ENCODE results near the gene DDX24. TPM values are rescaled to one million over a fixed set of nuclear protein-coding genes. Genes with fewer than 3 reads are reported as not detected.

DDX24 gene
- total RNA-seq, 1 donor from 2014 or later, result 65.8 TPM

DNA sequence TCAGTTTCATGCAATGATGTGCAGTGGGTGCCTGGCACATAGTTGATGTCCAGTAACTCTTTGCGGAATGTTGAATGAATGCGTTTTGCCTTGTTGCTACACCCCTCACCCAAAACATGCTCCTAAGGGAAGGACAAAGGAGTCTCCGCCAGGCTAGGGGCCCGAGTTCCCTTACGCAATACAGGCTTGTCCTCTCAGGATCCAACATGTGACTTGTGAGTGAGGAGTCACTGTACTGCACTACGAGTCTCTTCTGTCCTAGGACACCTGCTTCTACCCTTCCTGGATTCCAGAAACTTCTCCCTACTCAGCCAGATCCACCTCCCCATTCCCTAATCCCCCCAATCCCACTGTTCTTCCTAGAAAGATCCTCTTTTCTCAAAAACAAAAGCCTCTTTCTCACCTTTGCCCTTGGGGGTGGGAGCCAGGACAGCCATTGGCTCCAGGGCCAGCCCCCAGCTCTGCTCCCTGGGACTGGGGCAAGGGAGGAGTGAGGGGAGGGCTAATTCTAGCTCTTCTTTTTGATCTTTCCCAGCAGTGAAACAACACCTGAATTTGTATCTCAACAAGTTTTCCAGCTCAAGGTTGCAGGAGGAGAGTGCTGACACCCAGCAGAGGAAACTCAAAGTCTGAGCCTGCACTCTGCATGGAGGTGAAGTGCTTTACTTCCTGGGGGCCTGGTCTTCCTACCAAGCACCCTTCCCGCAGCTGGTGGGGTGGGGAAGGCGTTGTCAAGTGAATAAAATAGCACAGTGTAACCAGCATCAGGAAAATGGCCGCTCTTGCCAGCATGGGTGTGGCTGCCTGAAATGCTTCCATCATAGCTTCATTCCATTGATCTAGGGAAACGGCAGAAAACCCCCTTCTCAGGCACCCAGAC is 58.2 kb downstream of the DDX24 start:
- H3K27me3 ChIP-seq (ENCODE audit: control insufficient read depth, insufficient read depth, low read length), result peaks cover 1% of the 10 kb centered on the region
- H3K4me3 ChIP-seq (ENCODE audit: low read depth, low read length), result no peak overlapping the region
- H3K36me3 ChIP-seq (ENCODE audit: control insufficient read depth, insufficient read depth, low read length), result no peaks in the 10 kb centered on the region
- FAIRE-seq (no peak), DNase-seq (ENCODE audit: low read depth) (peak; percentile 20)
- TF ChIP-seq, protein P1, sequence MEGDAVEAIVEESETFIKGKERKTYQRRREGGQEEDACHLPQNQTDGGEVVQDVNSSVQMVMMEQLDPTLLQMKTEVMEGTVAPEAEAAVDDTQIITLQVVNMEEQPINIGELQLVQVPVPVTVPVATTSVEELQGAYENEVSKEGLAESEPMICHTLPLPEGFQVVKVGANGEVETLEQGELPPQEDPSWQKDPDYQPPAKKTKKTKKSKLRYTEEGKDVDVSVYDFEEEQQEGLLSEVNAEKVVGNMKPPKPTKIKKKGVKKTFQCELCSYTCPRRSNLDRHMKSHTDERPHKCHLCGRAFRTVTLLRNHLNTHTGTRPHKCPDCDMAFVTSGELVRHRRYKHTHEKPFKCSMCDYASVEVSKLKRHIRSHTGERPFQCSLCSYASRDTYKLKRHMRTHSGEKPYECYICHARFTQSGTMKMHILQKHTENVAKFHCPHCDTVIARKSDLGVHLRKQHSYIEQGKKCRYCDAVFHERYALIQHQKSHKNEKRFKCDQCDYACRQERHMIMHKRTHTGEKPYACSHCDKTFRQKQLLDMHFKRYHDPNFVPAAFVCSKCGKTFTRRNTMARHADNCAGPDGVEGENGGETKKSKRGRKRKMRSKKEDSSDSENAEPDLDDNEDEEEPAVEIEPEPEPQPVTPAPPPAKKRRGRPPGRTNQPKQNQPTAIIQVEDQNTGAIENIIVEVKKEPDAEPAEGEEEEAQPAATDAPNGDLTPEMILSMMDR (IDR thresholded peaks at IDR 0.05; ENCODE audit: insufficient read depth, low read length, severe bottlenecking), result no peak

DNA sequence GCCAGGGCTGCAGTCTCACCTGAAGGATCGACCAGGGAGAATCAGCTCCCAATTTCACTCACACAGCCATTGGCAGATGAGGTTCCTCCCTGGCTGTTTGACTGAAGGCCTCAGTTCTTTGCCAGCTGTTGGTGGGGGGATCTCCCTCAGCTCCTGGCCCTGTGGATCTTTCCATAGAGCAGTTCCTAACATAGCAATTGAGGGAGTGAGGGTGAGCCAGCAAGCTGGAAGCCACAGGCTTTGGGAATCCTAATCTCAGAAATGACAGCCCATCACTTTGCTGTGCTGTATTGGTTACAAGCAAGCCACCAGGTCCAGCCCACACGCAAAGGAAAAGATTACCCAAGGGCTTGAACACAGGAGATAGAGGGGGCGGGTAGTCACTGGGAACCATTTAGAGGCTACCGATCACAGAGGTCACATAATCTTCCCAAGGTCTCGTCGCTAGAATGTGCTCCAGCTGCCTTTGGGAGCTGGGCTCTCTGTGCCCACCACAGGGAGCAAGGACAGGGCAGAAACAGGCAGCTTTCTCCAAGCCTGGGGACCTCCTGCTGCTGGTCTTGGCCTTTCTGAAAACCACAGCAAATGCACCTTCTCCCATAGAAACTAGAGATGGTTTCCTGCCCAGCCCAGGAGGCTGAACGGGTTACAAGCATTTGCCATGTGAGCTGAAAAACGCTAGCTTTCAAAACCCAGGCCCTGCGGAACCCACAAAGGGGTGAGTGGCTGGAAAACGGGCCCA is 59.4 kb downstream of the DDX24 start:
- DNase-seq (ENCODE audit: low read depth) (no peak), FAIRE-seq (no peak)
- H3K36me3 ChIP-seq (ENCODE audit: control insufficient read depth, insufficient read depth, low read length), result no peaks in the 10 kb centered on the region
- H3K27me3 ChIP-seq (ENCODE audit: control insufficient read depth, insufficient read depth, low read length), result peaks cover 3% of the 10 kb centered on the region
- TF ChIP-seq, protein P1 (IDR thresholded peaks at IDR 0.05; ENCODE audit: insufficient read depth, low read length, severe bottlenecking), result no peak
- H3K4me3 ChIP-seq (ENCODE audit: low read depth, low read length), result no peak overlapping the region

GRCh38 chr14:94021001-94021400 is 60.0 kb downstream of the DDX24 start:
- H3K4me3 ChIP-seq (ENCODE audit: low read depth, low read length), result no peak overlapping the region
- H3K36me3 ChIP-seq (ENCODE audit: control insufficient read depth, insufficient read depth, low read length), result no peaks in the 10 kb centered on the region
- peaks cover 3% of the 10 kb centered on the region for H3K27me3 ChIP-seq (ENCODE audit: control insufficient read depth, insufficient read depth, low read length)
- FAIRE-seq (no peak), DNase-seq (ENCODE audit: low read depth) (peak; percentile 58)
- TF ChIP-seq, protein P1 (IDR thresholded peaks at IDR 0.05; ENCODE audit: insufficient read depth, low read length, severe bottlenecking), result no peak

DNA sequence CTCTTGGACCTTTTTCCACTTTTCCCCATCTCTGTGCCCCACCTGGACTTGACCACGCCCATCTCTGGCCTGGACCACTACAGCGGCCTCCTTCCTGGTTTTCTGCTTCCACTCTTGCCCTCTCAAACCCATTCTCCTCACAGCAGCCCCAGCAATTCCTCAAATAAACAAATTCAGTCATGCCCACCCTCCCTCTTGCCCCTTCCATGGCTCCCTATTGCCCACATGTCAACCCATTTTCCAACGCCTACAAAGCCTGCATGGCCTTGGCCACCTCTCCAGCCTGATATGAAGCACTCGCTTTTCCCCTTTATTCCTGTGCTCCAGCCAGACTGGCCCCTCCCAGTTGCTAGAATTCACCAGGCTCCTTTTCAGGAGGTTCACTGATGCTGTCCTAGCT is 60.7 kb downstream of the DDX24 start:
- Histone ChIP-seq H3K4me3 (ENCODE audit: low read depth, low read length) (no peak overlapping the region), H3K27me3 (ENCODE audit: control insufficient read depth, insufficient read depth, low read length) (peaks cover 3% of the 10 kb centered on the region), H3K36me3 (ENCODE audit: control insufficient read depth, insufficient read depth, low read length) (no peaks in the 10 kb centered on the region)
- FAIRE-seq, result no peak
- TF ChIP-seq, protein P1 (IDR thresholded peaks at IDR 0.05; ENCODE audit: insufficient read depth, low read length, severe bottlenecking), result no peak
- no peak for DNase-seq (ENCODE audit: low read depth)

DNA sequence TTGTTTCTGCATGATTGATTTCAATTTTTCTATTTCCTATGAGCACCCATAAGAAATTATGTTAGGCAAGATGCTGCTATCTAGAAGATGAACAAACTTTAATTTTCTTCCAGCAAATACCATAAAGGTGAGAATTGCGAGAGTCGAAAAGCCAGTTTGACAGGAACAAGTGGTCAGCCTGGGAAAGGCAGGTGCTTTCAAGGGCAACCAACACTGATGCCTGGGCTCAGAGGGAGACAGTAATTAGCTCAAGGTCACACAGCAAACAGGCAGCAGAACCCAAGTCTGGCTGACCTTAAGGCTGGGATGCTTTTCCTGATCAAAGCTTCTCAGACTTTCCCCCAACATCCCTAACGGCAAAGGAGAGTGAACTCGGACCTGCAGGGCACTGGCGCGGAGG is 61.7 kb downstream of the DDX24 start:
- TF ChIP-seq, protein P1 (IDR thresholded peaks at IDR 0.05; ENCODE audit: insufficient read depth, low read length, severe bottlenecking), result no peak
- DNase-seq (ENCODE audit: low read depth), result peak; percentile 23
- Histone ChIP-seq H3K36me3 (ENCODE audit: control insufficient read depth, insufficient read depth, low read length) (no peaks in the 10 kb centered on the region), H3K27me3 (ENCODE audit: control insufficient read depth, insufficient read depth, low read length) (peaks cover 3% of the 10 kb centered on the region), H3K4me3 (ENCODE audit: low read depth, low read length) (no peak overlapping the region)
- FAIRE-seq, result no peak
